Neural progenitor cell (in vitro differentiated cells): ENCODE data around the gene SLC11A1. TPM values are rescaled to one million over a fixed set of nuclear protein-coding genes. Genes with fewer than 3 reads are reported as not detected.

Experiments used
- DNase-seq: peaks from one replicate; pipeline ENCODE4 v3.0.0-alpha.2; 2016; ENCODE audit warnings: low spot score
- H2AFZ ChIP-seq: fragments of 200-600 bp; sonication (generic); replicated peaks from 2 replicates; pipeline ENCODE4 v1.6.1; 2016; ENCODE audit warnings: antibody characterized with exemption
- H3F3A ChIP-seq: fragments of 200-600 bp; sonication (generic); 2 replicates; pipeline ENCODE4 v1.6.1; 2016; ENCODE audit warnings: antibody characterized with exemption, low read depth
- H3K27ac ChIP-seq: fragments of 200-600 bp; sonication (generic); 2 replicates; pipeline ENCODE4 v1.5.1; 2016; ENCODE audit warnings: mild to moderate bottlenecking
- H3K27me3 ChIP-seq: fragments of 200-600 bp; sonication (generic); 2 replicates; pipeline ENCODE4 v1.6.1; 2016; ENCODE audit warnings: mild to moderate bottlenecking, moderate library complexity
- H3K36me3 ChIP-seq: fragments of 200-600 bp; sonication (generic); 2 replicates; pipeline ENCODE4 v1.5.1; 2016
- H3K4me1 ChIP-seq: fragments of 200-600 bp; sonication (generic); 2 replicates; pipeline ENCODE4 v1.6.1; 2016; ENCODE audit warnings: mixed run types
- H3K4me2 ChIP-seq: fragments of 200-600 bp; sonication (generic); 2 replicates; pipeline ENCODE4 v1.6.1; 2016
- H3K4me3 ChIP-seq: fragments of 200-600 bp; sonication (generic); 2 replicates; pipeline ENCODE4 v1.5.1; 2016
- H3K79me2 ChIP-seq: fragments of 200-600 bp; sonication (generic); 2 replicates; pipeline ENCODE4 v1.6.1; 2016; ENCODE audit warnings: low read depth
- H3K9ac ChIP-seq: fragments of 200-600 bp; sonication (generic); 2 replicates; pipeline ENCODE4 v1.6.1; 2016
- H3K9me3 ChIP-seq: fragments of 200-600 bp; sonication (generic); 2 replicates; pipeline ENCODE4 v1.5.1; 2016; ENCODE audit warnings: low read depth
- H4K20me1 ChIP-seq: fragments of 200-600 bp; sonication (generic); 2 replicates; pipeline ENCODE4 v1.6.1; 2016; ENCODE audit warnings: low read depth
- H3K27ac Mint-ChIP-seq: 3 replicates; pipeline ENCODE4 v1.8.0; 2021; ENCODE audit warnings: mixed read lengths
- H3K27me3 Mint-ChIP-seq: 2 replicates; pipeline ENCODE4 v1.8.0; 2022; ENCODE audit warnings: low read depth, mild to moderate bottlenecking, inconsistent platforms, moderate library complexity, mixed read lengths; ENCODE audit not compliant: insufficient read depth
- H3K36me3 Mint-ChIP-seq: 3 replicates; pipeline ENCODE4 v1.8.0; 2021; ENCODE audit warnings: mixed read lengths
- H3K4me1 Mint-ChIP-seq: 3 replicates; pipeline ENCODE4 v1.8.0; 2021; ENCODE audit warnings: mixed read lengths
- H3K4me3 Mint-ChIP-seq: 3 replicates; pipeline ENCODE4 v1.8.0; 2021; ENCODE audit warnings: mild to moderate bottlenecking, moderate library complexity, mixed read lengths
- H3K9me3 Mint-ChIP-seq: 3 replicates; pipeline ENCODE4 v1.8.0; 2020; ENCODE audit warnings: mixed read lengths
- CTCF ChIP-seq: fragments of 200-600 bp; sonication (generic); IDR thresholded peaks from 2 replicates; pipeline ENCODE4 v1.5.1; 2017; ENCODE audit warnings: antibody characterized with exemption, mild to moderate bottlenecking
- EZH2 ChIP-seq: fragments of 200-600 bp; sonication (generic); IDR thresholded peaks from 2 replicates; pipeline ENCODE4 v1.6.1; 2017; ENCODE audit warnings: antibody characterized with exemption, mild to moderate bottlenecking, moderate library complexity
- EZH2phosphoT487 ChIP-seq: fragments of 200-600 bp; sonication (generic); IDR thresholded peaks from 2 replicates; pipeline ENCODE4 v1.6.1; 2017; ENCODE audit warnings: antibody characterized with exemption
- total RNA-seq: library from RNA; depleted of rRNA; stranded (reverse); fragments of >200 nt; gene quantifications from 2 replicates; pipeline ENCODE4 v1.2.3, GENCODE V29; 2015; ENCODE audit warnings: low replicate concordance

SLC11A1 gene
- total RNA-seq, 1 donor from 2014 or later: not detected

- Mint-ChIP-seq H3K4me1 (peaks cover 19% of the 10 kb centered on the region), H3K36me3 (peaks cover 10% of the 10 kb centered on the region), H3K27ac (no peak overlapping the region), H3K9me3 (no peaks in the 10 kb centered on the region), H3K4me3 (no peak overlapping the region), H3K27me3 (peaks cover 2% of the 10 kb centered on the region)
- no peaks in the 10 kb centered on the region for H3K79me2 ChIP-seq
- H4K20me1 ChIP-seq: no peaks in the 10 kb centered on the region
- peaks cover 18% of the 10 kb centered on the region for H3F3A ChIP-seq
- TF ChIP-seq EZH2 (no peak), CTCF (no peak), EZH2phosphoT487 (no peak)
- no peaks in the 10 kb centered on the region for H3K9me3 ChIP-seq
- peak; percentile 1 for DNase-seq
- H3K4me3 ChIP-seq: no peak overlapping the region
- no peak overlapping the region for H3K4me2 ChIP-seq
- H2AFZ ChIP-seq: no peak overlapping the region
- no peak overlapping the region for H3K9ac ChIP-seq
- no peaks in the 10 kb centered on the region for H3K27me3 ChIP-seq
- H3K27ac ChIP-seq: no peak overlapping the region
- peaks cover 12% of the 10 kb centered on the region for H3K4me1 ChIP-seq
- no peaks in the 10 kb centered on the region for H3K36me3 ChIP-seq
Observed at GRCh38 chr2:218407717-218408116, 25.6 kb downstream of the SLC11A1 start.

GRCh38 chr2:218418321-218418716 is 36.2 kb downstream of the SLC11A1 start:
- Histone ChIP-seq H3F3A (no peaks in the 10 kb centered on the region), H3K9me3 (no peaks in the 10 kb centered on the region), H3K79me2 (no peaks in the 10 kb centered on the region), H3K4me1 (no peaks in the 10 kb centered on the region), H3K9ac (no peak overlapping the region), H3K27ac (no peak overlapping the region), H3K4me3 (no peak overlapping the region), H2AFZ (no peak overlapping the region), H3K36me3 (no peaks in the 10 kb centered on the region), H3K4me2 (no peak overlapping the region), H3K27me3 (no peaks in the 10 kb centered on the region), H4K20me1 (no peaks in the 10 kb centered on the region)
- H3K9me3 Mint-ChIP-seq: no peaks in the 10 kb centered on the region
- TF ChIP-seq EZH2: no peak
- no peak for TF ChIP-seq EZH2phosphoT487
- TF ChIP-seq CTCF: no peak
- H3K27ac Mint-ChIP-seq: no peak overlapping the region
- peaks cover 9% of the 10 kb centered on the region for H3K4me1 Mint-ChIP-seq
- H3K36me3 Mint-ChIP-seq: no peaks in the 10 kb centered on the region
- H3K4me3 Mint-ChIP-seq: no peak overlapping the region
- DNase-seq: no peak
- H3K27me3 Mint-ChIP-seq: peaks cover 5% of the 10 kb centered on the region

- no peaks in the 10 kb centered on the region for H3K9me3 ChIP-seq
- H3K4me3 ChIP-seq: no peak within 1 kb of the TSS
- H3K27ac ChIP-seq: no peak within 1 kb of the TSS
- no peak within 1 kb of the TSS for H3K9ac ChIP-seq
- H3K36me3 ChIP-seq: no peaks in the 10 kb centered on the region
- Mint-ChIP-seq H3K9me3 (no peaks in the 10 kb centered on the region), H3K27ac (no peak within 1 kb of the TSS), H3K36me3 (no peaks in the 10 kb centered on the region), H3K4me1 (peaks cover 13% of the 10 kb centered on the region), H3K4me3 (no peak within 1 kb of the TSS), H3K27me3 (peaks cover 5% of the 10 kb centered on the region)
- no peak within 1 kb of the TSS for H3K4me2 ChIP-seq
- H4K20me1 ChIP-seq: no peaks in the 10 kb centered on the region
- no peaks in the 10 kb centered on the region for H3K4me1 ChIP-seq
- no peak for TF ChIP-seq CTCF
- no peak for TF ChIP-seq EZH2
- no peak for TF ChIP-seq EZH2phosphoT487
- no peaks in the 10 kb centered on the region for H3K27me3 ChIP-seq
- H2AFZ ChIP-seq: peak within 1 kb of the TSS; percentile 10
- H3K79me2 ChIP-seq: no peaks in the 10 kb centered on the region
- no peak for DNase-seq
- H3F3A ChIP-seq: no peaks in the 10 kb centered on the region
Observed at GRCh38 chr2:218418717-218419458, 36.8 kb downstream of the SLC11A1 start, which contains the start of gene VIL1. Gene VIL1, plus strand, starts transcription at chr2:218419123. Its CDS starts 4,656 bp downstream, at chr2:218423779.
